ENCODE measurements around the gene ELAVL1.

ELAVL1 gene

GRCh38 chr19:7928741-7929701 is 76.4 kb downstream of the ELAVL1 start:
- peak overlapping the region; percentile 11 for H3K4me3 Mint-ChIP-seq
- H3K9me3 Mint-ChIP-seq = no peaks in the 10 kb centered on the region
- H3K4me1 Mint-ChIP-seq = peaks cover 18% of the 10 kb centered on the region
- no peaks in the 10 kb centered on the region for H3K36me3 Mint-ChIP-seq
- H3K27ac Mint-ChIP-seq = no peak overlapping the region
- H3K27me3 Mint-ChIP-seq = no peaks in the 10 kb centered on the region

GRCh38 chr19:7928334-7928706 is 77.1 kb downstream of the ELAVL1 start:
- Mint-ChIP-seq H3K27me3 (no peaks in the 10 kb centered on the region), H3K36me3 (no peaks in the 10 kb centered on the region), H3K4me1 (peaks cover 18% of the 10 kb centered on the region), H3K27ac (peak overlapping the region; percentile 9), H3K4me3 (no peak overlapping the region), H3K9me3 (no peaks in the 10 kb centered on the region)

GRCh38 chr19:7927605-7928333 is 77.7 kb downstream of the ELAVL1 start:
- no peak overlapping the region for H3K4me3 Mint-ChIP-seq
- no peaks in the 10 kb centered on the region for H3K27me3 Mint-ChIP-seq
- H3K36me3 Mint-ChIP-seq = no peaks in the 10 kb centered on the region
- no peaks in the 10 kb centered on the region for H3K9me3 Mint-ChIP-seq
- peak overlapping the region; percentile 35 for H3K27ac Mint-ChIP-seq
- peaks cover 18% of the 10 kb centered on the region for H3K4me1 Mint-ChIP-seq

GRCh38 chr19:7926727-7927604 is 78.5 kb downstream of the ELAVL1 start:
- H3K27me3 Mint-ChIP-seq = no peaks in the 10 kb centered on the region

GRCh38 chr19:7926021-7926726 is 79.3 kb downstream of the ELAVL1 start, which contains the start of gene CTXN1:
Gene CTXN1, minus strand, starts transcription at chr19:7926135. Its CDS starts 597 bp downstream, at chr19:7925538.
- Mint-ChIP-seq H3K36me3 (no peaks in the 10 kb centered on the region), H3K9me3 (no peaks in the 10 kb centered on the region), H3K4me3 (peak within 1 kb of the TSS; percentile 74), H3K27me3 (no peaks in the 10 kb centered on the region), H3K27ac (peak within 1 kb of the TSS; percentile 85), H3K4me1 (peaks cover 26% of the 10 kb centered on the region)

More at GRCh38 chr19:7926727-7927604, 78.5 kb downstream of the ELAVL1 start:
- H3K27ac Mint-ChIP-seq = peak overlapping the region; percentile 85
- H3K4me1 Mint-ChIP-seq = peaks cover 21% of the 10 kb centered on the region
- no peaks in the 10 kb centered on the region for H3K9me3 Mint-ChIP-seq
- no peaks in the 10 kb centered on the region for H3K36me3 Mint-ChIP-seq
- peak overlapping the region; percentile 63 for H3K4me3 Mint-ChIP-seq

- Mint-ChIP-seq H3K36me3 (no peaks in the 10 kb centered on the region), H3K4me3 (peak overlapping the region; percentile 74), H3K4me1 (peaks cover 31% of the 10 kb centered on the region), H3K9me3 (no peaks in the 10 kb centered on the region), H3K27me3 (no peaks in the 10 kb centered on the region), H3K27ac (no peak overlapping the region)
These were observed 80.1 kb downstream of the ELAVL1 start for GRCh38 chr19:7925171-7925851.

DNA sequence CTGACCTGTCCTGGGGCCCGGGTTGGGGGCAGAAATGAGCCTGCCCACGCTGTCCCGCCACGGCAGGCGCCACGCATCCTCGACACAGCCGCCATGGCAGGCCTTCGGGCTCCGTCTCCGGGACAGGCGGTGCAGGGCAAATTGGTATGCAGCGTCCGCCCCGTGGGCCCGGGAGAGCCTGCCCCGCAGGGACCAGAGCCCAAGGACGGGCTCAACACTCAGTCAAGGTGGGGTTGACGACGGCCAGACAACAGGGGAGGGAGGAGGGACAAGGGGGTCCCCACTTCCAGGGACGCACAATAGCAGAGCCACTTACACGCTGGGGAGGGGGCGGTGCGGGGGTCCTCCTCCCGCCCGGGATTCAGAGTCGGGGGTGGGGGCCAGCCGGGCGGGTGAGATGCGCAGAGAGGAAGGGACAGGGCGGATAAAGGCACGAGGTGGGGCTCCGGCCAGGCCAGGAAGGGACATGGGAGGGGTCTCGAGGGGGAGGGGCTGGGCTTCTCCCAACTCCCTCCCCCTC is 80.7 kb downstream of the ELAVL1 start:
- H3K36me3 Mint-ChIP-seq = no peaks in the 10 kb centered on the region
- peaks cover 2% of the 10 kb centered on the region for H3K27me3 Mint-ChIP-seq
- H3K4me3 Mint-ChIP-seq = no peak overlapping the region
- H3K9me3 Mint-ChIP-seq = no peaks in the 10 kb centered on the region
- no peak overlapping the region for H3K27ac Mint-ChIP-seq
- H3K4me1 Mint-ChIP-seq = peaks cover 36% of the 10 kb centered on the region

DNA sequence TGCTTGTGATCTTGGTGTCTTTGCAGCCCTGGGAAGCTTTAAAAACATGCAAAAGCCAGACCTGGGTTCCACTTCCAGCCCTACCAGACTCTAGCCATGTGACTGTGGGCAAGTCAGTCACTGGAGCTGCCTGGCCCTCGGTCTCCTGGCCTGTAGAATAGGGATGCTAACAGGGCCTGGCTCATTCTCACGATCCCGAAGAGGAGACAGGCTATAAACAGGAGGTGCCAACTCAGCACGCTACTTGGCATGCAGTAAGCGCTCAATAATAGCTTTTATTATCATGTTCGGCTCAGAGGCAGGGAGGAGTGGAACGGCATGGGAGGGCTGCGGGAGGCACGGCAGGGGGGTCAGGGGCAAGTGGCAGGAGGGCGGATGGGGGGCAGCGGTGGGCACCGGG is 81.2 kb downstream of the ELAVL1 start:
- Mint-ChIP-seq H3K4me1 (peaks cover 39% of the 10 kb centered on the region), H3K27me3 (peaks cover 3% of the 10 kb centered on the region), H3K4me3 (peak overlapping the region; percentile 45), H3K27ac (no peak overlapping the region), H3K9me3 (no peaks in the 10 kb centered on the region), H3K36me3 (no peaks in the 10 kb centered on the region)

GRCh38 chr19:7923295-7924191 is 81.9 kb downstream of the ELAVL1 start:
- Mint-ChIP-seq H3K4me1 (peaks cover 33% of the 10 kb centered on the region), H3K36me3 (no peaks in the 10 kb centered on the region), H3K9me3 (no peaks in the 10 kb centered on the region), H3K27ac (no peak overlapping the region), H3K4me3 (no peak overlapping the region), H3K27me3 (peaks cover 4% of the 10 kb centered on the region)

- no peak overlapping the region for H3K27ac Mint-ChIP-seq
- H3K36me3 Mint-ChIP-seq = no peaks in the 10 kb centered on the region
- H3K4me1 Mint-ChIP-seq = peaks cover 35% of the 10 kb centered on the region
- H3K27me3 Mint-ChIP-seq = peaks cover 8% of the 10 kb centered on the region
- H3K9me3 Mint-ChIP-seq = no peaks in the 10 kb centered on the region
- no peak overlapping the region for H3K4me3 Mint-ChIP-seq
These were observed 82.6 kb downstream of the ELAVL1 start for GRCh38 chr19:7922836-7923195.

GRCh38 chr19:7921967-7922835 is 83.2 kb downstream of the ELAVL1 start:
- Mint-ChIP-seq H3K9me3 (no peaks in the 10 kb centered on the region), H3K4me3 (peak overlapping the region; percentile 8), H3K27ac (no peak overlapping the region), H3K36me3 (no peaks in the 10 kb centered on the region), H3K4me1 (peaks cover 36% of the 10 kb centered on the region), H3K27me3 (peaks cover 8% of the 10 kb centered on the region)

DNA sequence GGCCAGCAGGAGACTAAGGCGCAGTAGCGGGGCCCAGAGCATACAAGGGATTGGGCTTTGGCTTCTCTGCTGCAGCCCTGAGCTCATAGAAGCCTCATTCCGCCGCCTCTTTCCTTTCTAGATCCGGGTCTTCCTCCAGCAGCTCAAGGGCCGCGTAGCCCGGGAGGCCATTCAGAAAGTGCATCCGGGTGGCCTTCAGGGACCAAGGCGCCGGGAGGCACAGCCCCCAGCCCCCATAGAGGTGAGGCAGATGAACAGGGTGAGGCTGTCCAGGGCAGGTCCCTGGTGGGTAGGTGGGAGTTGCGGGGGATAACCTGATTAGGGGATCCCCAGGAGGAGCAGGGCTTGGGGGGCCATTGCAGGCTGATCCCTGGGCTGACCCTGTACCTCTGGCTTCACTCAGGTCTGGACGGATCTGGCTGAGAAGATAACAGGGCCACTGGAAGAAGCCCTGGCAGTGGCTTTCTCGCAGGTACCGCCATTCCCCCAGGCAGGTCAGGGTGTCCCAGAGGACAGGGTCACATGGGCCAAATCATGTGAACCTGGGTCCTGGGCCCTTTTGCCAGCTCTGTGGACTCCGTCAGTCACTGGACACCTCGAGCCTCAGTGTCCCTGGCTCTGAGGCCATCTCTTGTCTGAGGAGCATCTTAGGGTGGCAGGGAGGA is 84.0 kb downstream of the ELAVL1 start:
- H3K4me3 Mint-ChIP-seq = peak overlapping the region; percentile 89
- peak overlapping the region; percentile 66 for H3K27ac Mint-ChIP-seq
- H3K4me1 Mint-ChIP-seq = peaks cover 37% of the 10 kb centered on the region
- no peaks in the 10 kb centered on the region for H3K36me3 Mint-ChIP-seq
- H3K9me3 Mint-ChIP-seq = no peaks in the 10 kb centered on the region
- H3K27me3 Mint-ChIP-seq = peaks cover 8% of the 10 kb centered on the region

All from activated naive CD4-positive, alpha-beta T cell treated with anti-CD3 and anti-CD28 coated beads, Interleukin-2, amount 50 U/mL, for 24 hours (primary cell).